SU-DHL-6 (cell line): Measurements from ENCODE around the gene HGS.
A peak's percentile ranks its signal among the peaks of the same experiment; 100 is the strongest.

ENCODE experiments used
- H2AFZ ChIP-seq: fragments of 200-600 bp; sonication (generic); 2 replicates; pipeline ENCODE4 v1.6.1; 2014; ENCODE audit warnings: low read depth, mild to moderate bottlenecking, moderate library complexity, mixed read lengths, antibody characterized with exemption, low read length; ENCODE audit not compliant: severe bottlenecking
- H3F3A ChIP-seq: fragments of 200-600 bp; shearing (Covaris generic); 2 replicates; pipeline ENCODE4 v1.6.0; 2016; ENCODE audit warnings: antibody characterized with exemption, mild to moderate bottlenecking; ENCODE audit not compliant: insufficient read depth
- H3K27ac ChIP-seq: fragments of 200-600 bp; sonication (generic); 2 replicates; pipeline ENCODE4 v1.5.1; 2016; ENCODE audit warnings: low read depth, mild to moderate bottlenecking, low read length, moderate library complexity, mixed read lengths
- H3K27me3 ChIP-seq: fragments of 200-600 bp; sonication (generic), shearing (Covaris generic); 2 replicates; pipeline ENCODE4 v1.6.0; 2014; ENCODE audit warnings: mild to moderate bottlenecking, low read length
- H3K36me3 ChIP-seq: fragments of 200-600 bp; sonication (generic); 2 replicates; pipeline ENCODE4 v1.6.1; 2014; ENCODE audit warnings: mild to moderate bottlenecking, low read length, mixed read lengths
- H3K4me2 ChIP-seq: fragments of 300-600, 200-600 bp; shearing (Covaris generic), sonication (generic); 2 replicates; pipeline ENCODE4 v1.6.0; 2014; ENCODE audit warnings: low read length, low read depth, mild to moderate bottlenecking; ENCODE audit not compliant: poor library complexity, severe bottlenecking
- H3K4me3 ChIP-seq: fragments of 200-600 bp; sonication (generic); 2 replicates; pipeline ENCODE4 v1.5.1; 2014; ENCODE audit warnings: antibody characterized with exemption, low read length, mild to moderate bottlenecking, mixed read lengths; ENCODE audit not compliant: insufficient read depth, poor library complexity, severe bottlenecking
- H3K79me2 ChIP-seq: fragments of 200-600 bp; sonication (generic); 2 replicates; pipeline ENCODE4 v1.6.1; 2014; ENCODE audit warnings: mild to moderate bottlenecking, low read length, moderate library complexity; ENCODE audit not compliant: insufficient read depth
- H3K9ac ChIP-seq: fragments of 200-600 bp; sonication (generic); 2 replicates; pipeline ENCODE4 v1.7.0; 2014; ENCODE audit warnings: mild to moderate bottlenecking, low read length
- H3K9me2 ChIP-seq: fragments of 200-600 bp; sonication (generic); replicated peaks from 2 replicates; pipeline ENCODE4 v1.6.1; 2014; ENCODE audit warnings: low read length; ENCODE audit not compliant: insufficient read depth
- H3K9me3 ChIP-seq: fragments of 200-600 bp; sonication (generic); 2 replicates; pipeline ENCODE4 v1.6.1; 2014; ENCODE audit warnings: low read length, mixed read lengths; ENCODE audit not compliant: insufficient read depth
- H4K20me1 ChIP-seq: fragments of 200-600 bp; sonication (generic); 2 replicates; pipeline ENCODE4 v1.6.1; 2014; ENCODE audit warnings: low read depth, mild to moderate bottlenecking, antibody characterized with exemption, low read length, moderate library complexity, mixed read lengths
- CTCF ChIP-seq: fragments of 200-600 bp; sonication (generic); IDR thresholded peaks from one replicate; pipeline ENCODE4 v1.5.1; 2017; ENCODE audit warnings: antibody characterized with exemption, mild to moderate bottlenecking, low read length, moderate library complexity; ENCODE audit not compliant: insufficient read depth, poor library complexity, severe bottlenecking
- EZH2phosphoT487 ChIP-seq: fragments of 200-600 bp; sonication (generic), shearing (Covaris generic); conservative IDR thresholded peaks from 2 replicates; pipeline ENCODE4 v1.6.1; 2018; ENCODE audit warnings: mild to moderate bottlenecking, antibody characterized with exemption, low read length, moderate library complexity, mixed read lengths

Gene HGS

GRCh38 chr17:81683584-81684441, at the start of gene HGS, which contains the start of gene ARL16:
HGS (plus strand) TSS chr17:81684011; CDS start chr17:81684067, 56 bp downstream.
ARL16 (minus strand) TSS chr17:81683797; CDS start chr17:81683753, 44 bp downstream.
- Histone ChIP-seq H3K27ac (peak within 1 kb of the TSS; percentile 33; the same call in 1 of the 2 replicates), H3K79me2 (peaks cover 49% of the 10 kb centered on the region), H3K9me2 (no peaks in the 10 kb centered on the region), H2AFZ (peak within 1 kb of the TSS; percentile 52), H3K4me2 (peak within 1 kb of the TSS; percentile 76), H3K9me3 (no peaks in the 10 kb centered on the region), H3F3A (no peaks in the 10 kb centered on the region), H4K20me1 (no peaks in the 10 kb centered on the region), H3K36me3 (no peaks in the 10 kb centered on the region), H3K4me3 (peak within 1 kb of the TSS; percentile 84), H3K27me3 (no peaks in the 10 kb centered on the region), H3K9ac (peak within 1 kb of the TSS; percentile 86)
- TF ChIP-seq EZH2phosphoT487 (no peak), CTCF (no peak)

- Histone ChIP-seq H3K9me2 (no peaks in the 10 kb centered on the region), H3K9ac (peak overlapping the region; percentile 96), H3K27ac (no peak overlapping the region), H3K36me3 (no peaks in the 10 kb centered on the region), H3K4me2 (peak overlapping the region; percentile 82), H3K9me3 (no peaks in the 10 kb centered on the region), H3K27me3 (no peaks in the 10 kb centered on the region), H3K4me3 (peak overlapping the region; percentile 86), H3F3A (no peaks in the 10 kb centered on the region), H2AFZ (no peak overlapping the region), H3K79me2 (peaks cover 54% of the 10 kb centered on the region), H4K20me1 (no peaks in the 10 kb centered on the region; the same call in 1 of the 2 replicates)
- TF ChIP-seq CTCF (no peak), EZH2phosphoT487 (no peak)
These were observed 48.4 kb upstream of the HGS start for GRCh38 chr17:81635431-81635830.

GRCh38 chr17:81635973-81636504, 47.8 kb upstream of the HGS start:
- H3K9me3 ChIP-seq: no peaks in the 10 kb centered on the region
- H3K27ac ChIP-seq: 0 out of 2 replicates have a peak overlapping the region, but pooled peaks have one; percentile 31
- H3F3A ChIP-seq: no peaks in the 10 kb centered on the region
- H4K20me1 ChIP-seq: no peaks in the 10 kb centered on the region; the same call in 1 of the 2 replicates
- no peak overlapping the region for H2AFZ ChIP-seq
- peaks cover 54% of the 10 kb centered on the region for H3K79me2 ChIP-seq
- H3K9me2 ChIP-seq: no peaks in the 10 kb centered on the region
- no peaks in the 10 kb centered on the region for H3K36me3 ChIP-seq
- peak overlapping the region; percentile 82 for H3K4me2 ChIP-seq
- TF ChIP-seq CTCF (no peak), EZH2phosphoT487 (no peak)
- H3K9ac ChIP-seq: peak overlapping the region; percentile 96
- H3K4me3 ChIP-seq: peak overlapping the region; percentile 86
- no peaks in the 10 kb centered on the region for H3K27me3 ChIP-seq
